ENCODE results near the gene OR51V1.

DNA sequence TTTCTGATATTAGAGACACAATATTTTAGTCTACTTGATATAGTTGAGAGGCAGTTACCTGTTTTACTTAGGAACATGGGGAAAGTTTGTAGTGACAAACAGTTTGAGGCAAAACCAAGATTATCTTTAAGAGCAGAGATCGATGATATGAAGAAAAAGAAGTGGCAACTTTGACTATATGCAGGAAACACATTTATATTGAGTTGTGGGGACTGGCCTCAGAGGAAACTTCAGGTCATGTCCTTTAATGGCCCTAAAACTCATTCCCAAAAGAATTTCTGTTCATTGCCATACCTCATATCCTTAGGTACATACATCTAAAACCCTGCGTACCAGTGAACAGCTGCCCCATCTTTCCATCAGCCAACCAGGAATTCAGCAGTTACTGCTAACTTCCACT lies 44.7 kb upstream of the OR51V1 start:
- TF ChIP-seq CTCF (IDR thresholded peaks at IDR 0.05; ENCODE audit: low read depth, low read length, missing input control) = no peak
- TF ChIP-seq GABPA (IDR thresholded peaks at IDR 0.05 in 1 of 2, conservative IDR thresholded peaks at IDR 0.05 in 1 of 2) = no peak
- TF ChIP-seq SP1 (IDR thresholded peaks at IDR 0.05) = no peak
- TF ChIP-seq, protein P1, sequence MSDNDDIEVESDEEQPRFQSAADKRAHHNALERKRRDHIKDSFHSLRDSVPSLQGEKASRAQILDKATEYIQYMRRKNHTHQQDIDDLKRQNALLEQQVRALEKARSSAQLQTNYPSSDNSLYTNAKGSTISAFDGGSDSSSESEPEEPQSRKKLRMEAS (IDR thresholded peaks at IDR 0.05) = no peak
- no peak for TF ChIP-seq NR2F2 (IDR thresholded peaks at IDR 0.05)
- TF ChIP-seq RXRA (IDR thresholded peaks at IDR 0.05) = no peak
- no peak for TF ChIP-seq RAD21 (IDR thresholded peaks at IDR 0.05)
- TF ChIP-seq YY1 (IDR thresholded peaks at IDR 0.05) = no peak
- TF ChIP-seq HNF4A (conservative IDR thresholded peaks at IDR 0.05) = no peak
- no peak for TF ChIP-seq TAF1 (conservative IDR thresholded peaks at IDR 0.05)

Data from liver (tissue), 3 donors.